HG02943 (cell line): ENCODE data around the gene ERAP2.

Experiments used
- ATAC-seq: cut with Tn5 transposase; IDR thresholded peaks from one replicate; pipeline ENCODE4 v1.9.1; 2021; ENCODE audit warnings: mild to moderate bottlenecking, low read depth, moderate library complexity; ENCODE audit not compliant: unreplicated experiment

Gene ERAP2

GRCh38 chr5:96885518-96886338 lies 9.4 kb downstream of the ERAP2 start:
- ATAC-seq, result peak; percentile 83

- no peak for ATAC-seq
Measured at GRCh38 chr5:96893342-96893741, 17.0 kb downstream of the ERAP2 start.

DNA sequence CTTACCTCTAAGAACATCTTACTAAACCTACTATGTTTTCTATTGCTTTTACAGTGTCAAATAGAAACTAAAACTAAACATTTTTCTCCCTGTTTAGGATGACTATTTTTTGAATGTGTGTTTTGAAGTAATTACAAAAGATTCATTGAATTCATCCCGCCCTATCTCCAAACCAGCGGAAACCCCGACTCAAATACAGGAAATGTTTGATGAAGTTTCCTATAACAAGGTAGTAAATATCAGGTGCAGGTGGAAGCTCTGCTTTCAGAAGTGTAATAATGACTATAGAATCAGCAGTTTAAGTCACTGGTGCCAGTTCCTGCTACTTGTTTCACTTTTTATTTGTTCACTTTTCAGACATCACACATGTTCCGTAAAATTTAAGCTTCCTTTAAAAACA lies 20.0 kb downstream of the ERAP2 start:
- ATAC-seq, result peak; percentile 48

- peak; percentile 95 for ATAC-seq
Measured at GRCh38 chr5:96896806-96897205, 20.5 kb downstream of the ERAP2 start.

DNA sequence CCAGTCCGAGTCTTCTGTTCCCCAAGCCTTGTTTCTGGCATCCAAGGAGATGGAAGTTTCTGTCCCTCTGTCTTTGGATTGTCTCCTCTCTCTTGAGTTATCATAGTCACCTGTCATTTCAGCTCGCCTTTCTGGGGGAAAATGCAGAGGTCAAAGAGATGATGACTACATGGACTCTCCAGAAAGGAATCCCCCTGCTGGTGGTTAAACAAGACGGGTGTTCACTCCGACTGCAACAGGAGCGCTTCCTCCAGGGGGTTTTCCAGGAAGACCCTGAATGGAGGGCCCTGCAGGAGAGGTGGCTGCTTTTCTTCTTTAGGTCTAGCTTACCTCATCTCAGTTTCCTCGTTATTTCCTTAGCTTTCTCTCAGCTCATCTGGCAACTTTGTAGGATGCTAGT lies 25.1 kb downstream of the ERAP2 start:
- no peak for ATAC-seq

DNA sequence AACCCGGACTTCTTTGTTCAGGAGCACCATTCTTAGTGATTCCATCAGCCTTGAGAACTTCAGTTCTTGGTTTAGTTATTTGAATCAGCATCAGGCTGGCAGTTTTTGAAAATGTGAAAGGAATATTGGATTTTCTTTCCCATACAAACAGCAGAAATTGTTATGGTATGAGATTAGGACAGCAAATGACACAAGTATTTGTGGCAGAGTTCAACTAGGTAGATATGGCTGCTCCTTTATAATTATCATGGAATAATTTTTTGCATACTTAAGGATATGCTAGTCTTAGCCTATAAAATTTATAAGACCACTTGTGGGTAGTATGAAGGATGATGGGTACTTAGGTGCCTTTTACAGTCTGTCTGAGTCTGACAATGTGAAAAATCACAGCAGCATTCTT lies 25.5 kb downstream of the ERAP2 start:
- no peak for ATAC-seq

DNA sequence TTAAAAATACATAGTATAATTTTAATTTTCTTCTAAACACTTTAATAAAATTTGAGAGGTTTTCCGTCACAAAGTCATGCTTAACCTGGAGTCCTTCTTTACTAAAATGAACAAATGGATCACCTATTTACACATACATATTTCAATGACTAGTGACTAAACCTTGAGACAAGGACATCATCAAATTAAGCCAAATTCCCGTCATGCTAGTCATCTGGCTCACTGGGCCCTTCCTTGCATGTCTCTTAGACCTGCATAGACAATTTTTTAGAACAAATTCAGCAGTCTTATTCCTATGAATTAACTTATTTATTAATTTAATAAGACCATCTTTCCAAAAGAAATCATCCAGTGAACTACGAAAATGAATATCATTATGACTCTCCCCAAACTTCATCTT lies 26.6 kb downstream of the ERAP2 start:
- no peak for ATAC-seq

DNA sequence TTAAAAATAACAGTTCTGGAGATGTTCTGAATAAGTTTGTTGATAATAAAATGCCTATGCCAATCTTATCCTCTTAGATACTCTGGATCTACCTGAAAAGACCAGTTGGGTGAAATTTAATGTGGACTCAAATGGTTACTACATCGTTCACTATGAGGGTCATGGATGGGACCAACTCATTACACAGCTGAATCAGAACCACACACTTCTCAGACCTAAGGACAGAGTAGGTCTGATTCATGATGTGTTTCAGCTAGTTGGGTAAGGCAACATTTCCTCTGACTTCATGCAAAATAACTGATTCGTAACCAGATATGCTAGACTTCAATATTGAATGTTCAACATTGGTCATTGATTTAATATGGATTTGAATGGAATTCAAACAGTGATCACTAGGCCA lies 27.0 kb downstream of the ERAP2 start:
- ATAC-seq, result no peak

DNA sequence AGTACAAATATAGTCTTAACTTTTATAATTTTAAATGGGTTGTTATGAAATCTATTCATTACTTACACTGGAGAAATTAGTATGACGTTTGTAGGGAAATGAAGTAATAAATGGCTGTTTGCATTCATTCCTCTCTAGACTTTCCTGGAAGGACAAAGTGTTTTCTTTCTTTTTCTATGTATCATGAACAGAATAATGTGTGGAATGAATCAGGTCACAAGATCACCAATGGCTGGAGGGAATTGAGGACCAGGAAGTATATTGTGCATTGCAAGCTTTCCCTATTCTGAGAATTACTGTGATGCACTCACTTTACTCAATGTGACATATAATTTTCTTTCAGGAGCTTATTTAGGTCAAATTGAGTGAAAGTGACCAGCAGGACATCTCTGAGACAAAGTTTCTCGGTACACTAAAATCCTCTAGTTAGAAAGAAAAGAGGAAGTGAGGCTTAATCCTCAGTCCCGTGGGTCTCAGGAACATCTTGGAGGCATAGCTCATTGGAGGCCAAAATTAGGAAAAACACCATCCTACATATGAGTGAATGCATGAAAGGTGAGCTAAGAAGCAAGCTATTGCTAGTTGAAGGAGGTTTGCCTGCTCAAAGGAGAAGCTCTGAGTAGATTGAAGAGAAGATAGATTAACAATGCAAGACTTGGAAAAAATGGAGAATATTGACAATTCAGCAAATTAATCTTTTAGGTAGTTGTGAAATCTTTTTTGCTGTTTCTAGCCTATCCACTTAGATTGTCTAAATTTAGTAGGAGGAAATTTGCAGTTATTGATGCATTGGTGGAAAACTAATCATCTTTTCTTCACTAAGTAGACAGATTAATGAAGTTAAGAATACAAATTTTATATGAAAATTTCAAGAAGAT lies 28.0 kb downstream of the ERAP2 start:
- ATAC-seq, result no peak

DNA sequence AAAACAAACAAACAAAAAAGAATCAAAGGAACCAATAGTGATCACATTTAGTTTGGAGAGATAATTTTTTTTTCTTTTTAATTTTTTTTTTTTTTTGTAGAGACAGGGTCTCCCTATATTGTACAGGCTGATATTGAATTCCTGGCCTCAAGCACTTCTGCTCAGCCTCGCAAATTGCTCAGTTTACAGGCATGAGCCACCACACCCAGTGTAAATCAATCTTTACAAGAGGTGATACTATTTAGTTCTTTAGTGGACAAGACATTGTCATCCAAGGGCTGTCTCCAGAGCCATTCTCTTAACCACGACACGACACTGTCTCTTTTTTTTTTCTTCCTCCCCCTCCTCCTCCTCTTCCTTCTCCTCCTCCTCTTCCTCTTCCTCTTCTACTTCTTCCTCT lies 29.6 kb downstream of the ERAP2 start:
- no peak for ATAC-seq

DNA sequence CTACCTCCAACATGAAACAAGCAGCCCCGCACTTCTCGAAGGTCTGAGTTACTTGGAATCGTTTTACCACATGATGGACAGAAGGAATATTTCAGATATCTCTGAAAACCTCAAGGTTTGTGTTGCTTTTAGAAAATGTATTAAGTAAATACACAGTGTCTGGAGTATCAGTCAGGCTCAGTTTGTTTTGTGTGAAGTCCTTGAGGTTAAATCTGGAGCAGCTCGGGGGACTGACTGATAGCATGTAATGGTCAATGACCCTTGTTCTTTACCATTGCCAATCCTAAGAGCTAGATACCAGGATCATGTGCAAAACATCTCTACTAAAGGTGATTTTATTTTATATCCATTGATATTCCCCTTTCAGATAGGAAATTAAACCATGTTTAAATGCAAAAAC lies 32.7 kb downstream of the ERAP2 start:
- no peak for ATAC-seq

- no peak for ATAC-seq
Measured at GRCh38 chr5:96909435-96909834, 33.1 kb downstream of the ERAP2 start.

- ATAC-seq, result no peak
Measured at GRCh38 chr5:96911139-96911538, 34.8 kb downstream of the ERAP2 start.

GRCh38 chr5:96913233-96913632 lies 36.9 kb downstream of the ERAP2 start:
- ATAC-seq, result no peak

DNA sequence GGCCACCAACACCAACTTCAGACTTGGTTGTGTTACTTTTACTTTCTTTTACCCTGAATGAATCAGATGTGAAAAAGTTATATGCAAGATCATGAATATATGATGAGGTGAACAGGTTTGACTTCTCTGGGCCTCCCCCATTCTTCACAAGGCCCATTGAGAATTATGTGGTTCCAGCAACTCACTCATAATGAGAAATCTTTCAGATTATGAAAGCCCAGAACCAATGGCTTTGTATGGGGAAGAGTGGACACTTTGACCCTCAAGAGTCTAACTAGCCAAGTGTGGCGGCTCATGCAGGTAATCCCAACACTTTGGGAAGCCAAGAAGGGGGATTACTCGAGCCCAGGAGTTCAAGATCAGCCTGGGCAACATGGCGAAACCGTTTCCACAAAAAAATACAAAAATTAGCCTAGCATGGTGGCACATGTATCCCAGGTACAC lies 43.5 kb downstream of the ERAP2 start:
- no peak for ATAC-seq

- ATAC-seq, result no peak
Measured at GRCh38 chr5:96920744-96921355, 44.5 kb downstream of the ERAP2 start.

DNA sequence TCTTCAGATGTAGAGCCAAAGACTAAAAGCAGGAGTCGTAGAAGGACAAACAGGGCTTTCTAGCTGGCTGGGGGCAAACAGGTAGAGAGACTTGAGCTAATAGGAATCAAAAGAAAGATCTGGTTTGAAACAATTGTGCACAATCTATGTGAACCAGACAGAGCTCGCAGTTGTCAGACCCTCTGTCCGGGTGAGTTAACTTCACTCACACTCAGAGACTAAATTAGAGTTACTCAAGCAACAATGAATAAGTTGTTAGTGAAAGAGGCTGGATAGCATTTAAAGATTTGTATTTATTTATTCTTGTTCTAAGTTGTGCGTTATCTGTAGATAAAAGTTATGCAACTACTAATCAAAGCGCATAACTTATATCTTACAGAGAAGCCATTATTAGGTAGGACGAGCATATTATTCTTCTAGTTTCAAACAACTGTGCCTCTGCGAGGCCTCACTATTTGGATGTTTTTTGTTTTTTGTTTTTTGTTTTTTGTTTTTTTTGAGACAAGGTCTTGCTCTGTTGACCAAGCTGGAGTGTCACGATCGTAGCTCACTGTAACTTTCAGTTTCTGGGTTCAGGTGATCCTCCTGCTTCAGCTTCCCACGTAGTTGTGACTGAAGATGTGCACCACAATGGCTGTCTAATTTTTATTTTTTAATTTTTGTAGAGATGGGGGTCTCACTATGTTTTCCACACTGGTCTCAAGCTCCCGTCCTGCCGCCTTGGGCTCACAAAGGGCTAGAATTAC lies 46.4 kb downstream of the ERAP2 start:
- ATAC-seq, result no peak

DNA sequence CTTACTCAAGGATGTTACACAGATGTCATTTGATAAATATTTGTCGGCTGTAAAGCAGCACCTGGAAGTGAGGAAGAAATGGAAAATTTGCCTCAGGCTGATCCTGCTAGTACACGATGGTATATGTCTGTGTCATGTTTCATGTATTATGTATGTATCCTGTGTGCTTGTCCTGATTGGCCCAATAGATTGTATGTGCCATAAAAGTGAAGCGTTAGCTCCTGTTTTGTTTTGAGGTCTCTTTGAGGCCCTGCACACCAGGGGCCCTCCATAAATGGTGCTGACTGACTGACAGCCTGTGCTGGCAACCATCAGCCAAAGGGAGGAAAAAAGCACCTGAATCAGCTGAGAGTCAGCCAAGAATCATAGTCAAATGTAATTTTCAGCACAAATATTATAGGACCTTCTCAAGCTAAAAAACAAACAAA lies 47.7 kb downstream of the ERAP2 start:
- no peak for ATAC-seq

GRCh38 chr5:96926276-96926675 lies 50.0 kb downstream of the ERAP2 start:
- ATAC-seq, result no peak

- no peak for ATAC-seq
Measured at GRCh38 chr5:96927008-96927407, 50.7 kb downstream of the ERAP2 start.
